ENCODE data around the gene FBXL15.

DNA sequence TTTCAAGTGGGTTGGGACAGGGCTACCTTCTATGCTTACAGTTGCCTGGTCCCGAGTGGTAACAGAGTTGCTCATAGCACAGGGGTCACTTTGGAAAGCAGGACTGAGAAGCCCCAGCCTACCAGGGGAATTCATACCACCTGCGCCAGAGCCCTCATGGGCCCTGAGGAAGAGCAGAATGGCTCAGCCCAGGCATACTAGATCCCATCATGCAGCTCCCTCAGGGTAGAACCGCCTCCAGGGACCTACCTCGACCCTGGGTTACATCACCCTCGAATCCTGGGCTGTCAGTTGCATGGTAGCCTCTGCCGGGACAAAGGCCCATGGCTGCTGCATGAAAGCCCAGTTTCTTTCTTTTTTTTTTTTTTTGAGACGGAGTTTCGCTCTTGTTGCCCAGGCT is 8.8 kb downstream of the FBXL15 start:
- TF ChIP-seq POLR2A (IDR thresholded peaks at IDR 0.05; ENCODE audit: low read depth) = no peak
- no peak for TF ChIP-seq CTCF (IDR thresholded peaks at IDR 0.05)
- no peak for TF ChIP-seq EP300 (IDR thresholded peaks at IDR 0.05)

Measured in esophagus muscularis mucosa (tissue), 4 donors.